DOHH2 (cell line): ENCODE results near the gene C2orf76.

Experiments used
- H3F3A ChIP-seq: fragments of 200-600 bp; sonication (generic), shearing (Covaris generic); 2 replicates; pipeline ENCODE4 v1.6.0; 2016; ENCODE audit warnings: antibody characterized with exemption, mild to moderate bottlenecking; ENCODE audit not compliant: control insufficient read depth, insufficient read depth
- H3K27ac ChIP-seq: fragments of 200-600 bp; sonication (generic); 2 replicates; pipeline ENCODE4 v1.5.1; 2014; ENCODE audit warnings: low read depth, mild to moderate bottlenecking, low read length, moderate library complexity
- H3K27me3 ChIP-seq: fragments of 200-600 bp; sonication (generic); 2 replicates; pipeline ENCODE4 v1.6.1; 2014; ENCODE audit warnings: mild to moderate bottlenecking, low read length, mixed read lengths; ENCODE audit not compliant: control insufficient read depth
- H3K36me3 ChIP-seq: fragments of 200-600 bp; sonication (generic); 2 replicates; pipeline ENCODE4 v1.6.1; 2014; ENCODE audit warnings: mild to moderate bottlenecking, low read length, moderate library complexity, mixed read lengths; ENCODE audit not compliant: control insufficient read depth
- H3K4me1 ChIP-seq: fragments of 200-600 bp; sonication (generic); 2 replicates; pipeline ENCODE4 v1.6.1; 2014; ENCODE audit warnings: mild to moderate bottlenecking, low read length, mixed read lengths; ENCODE audit not compliant: control insufficient read depth
- H3K4me2 ChIP-seq: fragments of 200-600 bp; sonication (generic); 2 replicates; pipeline ENCODE4 v1.6.0; 2014; ENCODE audit warnings: mild to moderate bottlenecking, low read length, moderate library complexity
- H3K4me3 ChIP-seq: fragments of 200-600 bp; sonication (generic); 2 replicates; pipeline ENCODE4 v1.5.1; 2014; ENCODE audit warnings: mild to moderate bottlenecking, low read length, mixed read lengths
- H3K79me2 ChIP-seq: fragments of 200-600 bp; sonication (generic); 2 replicates; pipeline ENCODE4 v1.6.1; 2014; ENCODE audit warnings: mild to moderate bottlenecking, low read length, mixed read lengths; ENCODE audit not compliant: control insufficient read depth
- H3K9me2 ChIP-seq: fragments of 200-600 bp; sonication (generic); replicated peaks from 2 replicates; pipeline ENCODE4 v1.6.1; 2014; ENCODE audit warnings: mild to moderate bottlenecking, low read length, mixed read lengths; ENCODE audit not compliant: control insufficient read depth
- H3K9me3 ChIP-seq: fragments of 200-600 bp; sonication (generic); 2 replicates; pipeline ENCODE4 v1.6.1; 2014; ENCODE audit warnings: antibody characterized with exemption, low read length, mixed read lengths; ENCODE audit not compliant: control insufficient read depth, insufficient read depth
- H4K20me1 ChIP-seq: fragments of 200-600 bp; sonication (generic); 2 replicates; pipeline ENCODE4 v1.6.0; 2014; ENCODE audit warnings: low read depth, mild to moderate bottlenecking, antibody characterized with exemption, low read length, moderate library complexity; ENCODE audit not compliant: control insufficient read depth, insufficient read depth
- CTCF ChIP-seq: fragments of 200-600 bp; sonication (generic); IDR thresholded peaks from one replicate; pipeline ENCODE4 v1.5.1; 2014; ENCODE audit warnings: antibody characterized with exemption, mild to moderate bottlenecking, low read depth, low read length; ENCODE audit not compliant: poor library complexity, severe bottlenecking
- EZH2phosphoT487 ChIP-seq: fragments of 200-600 bp; sonication (generic); IDR thresholded peaks from 2 replicates; pipeline ENCODE4 v1.6.1; 2017; ENCODE audit warnings: borderline replicate concordance, mild to moderate bottlenecking, antibody characterized with exemption, low read length, moderate library complexity, mixed read lengths

C2orf76 gene

DNA sequence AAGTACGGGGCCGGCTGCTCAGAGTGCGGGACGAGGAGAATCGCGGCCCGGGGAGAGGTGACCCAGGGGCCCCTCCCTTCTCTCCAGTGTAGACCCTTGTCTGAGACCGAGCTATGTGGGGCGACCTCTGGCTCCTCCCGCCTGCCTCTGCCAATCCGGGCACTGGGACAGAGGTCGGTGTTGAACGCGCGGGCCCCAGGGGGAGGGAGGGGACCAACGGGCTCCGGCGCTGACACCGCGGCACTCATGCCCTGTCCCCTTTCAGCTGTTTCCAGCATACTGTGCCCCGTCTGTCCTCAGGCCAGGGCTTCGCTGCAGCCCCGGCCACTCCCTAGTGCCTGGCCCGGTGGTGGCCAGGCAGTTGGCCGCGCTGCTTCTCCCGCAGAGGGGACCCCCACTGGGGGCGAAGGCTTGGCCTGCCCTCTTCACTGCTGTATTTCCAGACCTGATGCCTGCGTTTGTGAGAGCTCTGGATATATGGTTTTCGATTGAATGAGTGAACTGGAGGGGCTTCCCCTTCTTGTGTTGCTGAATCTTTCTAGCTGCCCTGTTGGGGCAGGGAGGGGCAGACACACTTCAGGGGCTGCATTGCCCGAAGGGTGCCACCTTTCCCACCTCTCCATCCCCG, 952 bp upstream of the C2orf76 start:
- Histone ChIP-seq H3K9me3 (no peaks in the 10 kb centered on the region), H3K4me2 (peak overlapping the region; percentile 86), H3K36me3 (peaks cover 70% of the 10 kb centered on the region), H3K9me2 (no peaks in the 10 kb centered on the region), H3K27me3 (no peaks in the 10 kb centered on the region), H3K27ac (peak overlapping the region; percentile 72), H3K4me3 (peak overlapping the region; percentile 79), H3F3A (no peaks in the 10 kb centered on the region), H3K4me1 (peaks cover 44% of the 10 kb centered on the region), H4K20me1 (peaks cover 20% of the 10 kb centered on the region), H3K79me2 (peaks cover 72% of the 10 kb centered on the region)
- TF ChIP-seq CTCF: no peak
- no peak for TF ChIP-seq EZH2phosphoT487

GRCh38 chr2:119366161-119366648, 429 bp downstream of the C2orf76 start:
- Histone ChIP-seq H3K4me2 (peak overlapping the region; percentile 96), H3K79me2 (peaks cover 74% of the 10 kb centered on the region), H3K36me3 (peaks cover 56% of the 10 kb centered on the region), H3K4me1 (peaks cover 57% of the 10 kb centered on the region), H3K4me3 (peak overlapping the region; percentile 79), H3F3A (no peaks in the 10 kb centered on the region), H4K20me1 (peaks cover 20% of the 10 kb centered on the region), H3K9me3 (no peaks in the 10 kb centered on the region), H3K9me2 (no peaks in the 10 kb centered on the region), H3K27me3 (no peaks in the 10 kb centered on the region), H3K27ac (peak overlapping the region; percentile 86)
- TF ChIP-seq EZH2phosphoT487 (no peak), CTCF (no peak)

- no peaks in the 10 kb centered on the region for H3F3A ChIP-seq
- peak overlapping the region; percentile 96 for H3K4me2 ChIP-seq
- peaks cover 61% of the 10 kb centered on the region for H3K4me1 ChIP-seq
- peaks cover 20% of the 10 kb centered on the region for H4K20me1 ChIP-seq
- H3K27me3 ChIP-seq: no peaks in the 10 kb centered on the region
- peak overlapping the region; percentile 86 for H3K27ac ChIP-seq
- no peaks in the 10 kb centered on the region for H3K9me2 ChIP-seq
- peaks cover 48% of the 10 kb centered on the region for H3K36me3 ChIP-seq
- H3K4me3 ChIP-seq: peak overlapping the region; percentile 79
- peaks cover 72% of the 10 kb centered on the region for H3K79me2 ChIP-seq
- TF ChIP-seq EZH2phosphoT487 (no peak), CTCF (no peak)
- H3K9me3 ChIP-seq: no peaks in the 10 kb centered on the region
Measured at GRCh38 chr2:119365436-119365835, 1.2 kb downstream of the C2orf76 start.
